Measurements from ENCODE around the gene OPN5.

OPN5 gene

DNA sequence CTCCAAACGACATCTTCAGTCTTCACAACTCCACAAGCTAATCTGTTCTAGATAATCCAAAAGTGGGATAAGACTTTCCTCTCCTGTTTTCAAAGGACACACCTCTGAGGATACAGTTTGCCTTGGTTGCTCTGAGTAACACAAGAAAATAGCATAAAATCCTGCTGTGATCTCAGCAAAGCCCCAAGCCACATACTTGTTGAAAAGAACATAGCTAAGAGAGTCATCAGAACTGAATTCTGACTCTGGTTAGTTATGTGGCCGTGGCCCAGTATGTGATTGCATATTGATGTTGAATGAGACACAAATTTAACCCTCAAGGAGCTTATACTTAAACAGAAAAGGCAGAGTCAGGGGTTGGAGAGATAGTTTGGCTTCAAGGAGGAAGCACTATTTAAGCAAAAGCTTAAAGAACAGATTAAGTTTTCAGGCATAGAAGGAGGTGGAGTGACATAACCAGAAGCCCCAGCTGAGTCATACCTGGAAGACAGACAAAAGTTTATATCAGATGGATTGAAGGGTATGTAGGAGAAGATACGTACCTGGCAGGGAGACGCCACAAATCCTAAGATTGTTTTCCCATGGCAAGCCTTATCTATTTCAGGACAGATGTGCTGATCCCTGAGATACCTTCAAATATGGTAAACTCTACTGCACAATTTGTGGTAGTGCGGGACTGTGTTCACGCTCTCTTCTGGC lies 41.2 kb downstream of the OPN5 start:
- in situ Hi-C loops (cut with HindIII; ENCODE audit: low sequenced_read_pairs), result no loop called here
- no peak for TF ChIP-seq CTCF (IDR thresholded peaks at IDR 0.05; ENCODE audit: low read depth, low read length, missing control alignments)
- no peak for DNase-seq (ENCODE audit: low read depth)
- H3K4me3 ChIP-seq (ENCODE audit: low read depth, low read length), result no peak overlapping the region

DNA sequence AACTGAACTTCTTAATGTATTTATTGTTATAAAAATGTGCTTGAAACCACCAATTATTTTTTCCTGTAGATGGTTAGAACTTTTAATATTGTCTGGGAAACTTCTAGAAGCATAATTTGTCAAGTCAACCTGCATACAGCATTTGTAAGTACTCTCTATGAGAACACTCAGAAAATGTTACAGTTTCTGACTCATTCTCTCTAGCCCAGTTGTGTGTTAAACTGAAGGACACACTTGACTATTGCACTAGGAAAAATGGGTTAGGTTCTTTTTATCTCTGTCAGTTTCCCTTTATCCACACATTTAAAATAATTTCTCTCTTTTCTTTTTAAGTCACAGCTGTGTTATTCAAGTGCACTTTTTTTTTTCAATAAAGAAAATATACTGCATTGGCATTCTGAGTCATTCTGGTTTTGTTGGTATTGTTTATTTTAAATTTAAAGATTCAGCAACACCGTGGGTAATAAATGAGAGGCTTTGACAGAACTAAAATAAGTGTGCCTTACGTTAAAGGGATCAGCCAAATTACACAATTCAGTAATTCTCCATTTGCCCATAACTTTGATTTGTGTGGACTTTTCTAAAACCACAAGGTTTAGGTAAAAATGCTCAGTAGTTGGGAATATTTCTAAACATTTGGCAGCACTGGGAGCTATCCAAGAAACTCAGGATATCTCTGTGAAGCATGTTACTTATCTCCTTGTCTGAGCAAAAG lies 50.7 kb downstream of the OPN5 start:
- TF ChIP-seq CTCF (IDR thresholded peaks at IDR 0.05; ENCODE audit: low read depth, low read length, missing control alignments), result no peak
- in situ Hi-C loops (cut with HindIII; ENCODE audit: low sequenced_read_pairs), result no loop called here
- peak; percentile 5 for DNase-seq (ENCODE audit: low read depth)
- no peak overlapping the region for H3K4me3 ChIP-seq (ENCODE audit: low read depth, low read length)

- no peak for TF ChIP-seq CTCF (IDR thresholded peaks at IDR 0.05; ENCODE audit: low read depth, low read length, missing control alignments)
- no peak for DNase-seq (ENCODE audit: low read depth)
- H3K4me3 ChIP-seq (ENCODE audit: low read depth, low read length), result no peak overlapping the region
- in situ Hi-C loops (cut with HindIII; ENCODE audit: low sequenced_read_pairs), result no loop called here
Observed at GRCh38 chr6:47834196-47834595, 52.4 kb downstream of the OPN5 start.

- in situ Hi-C loops (cut with HindIII; ENCODE audit: low sequenced_read_pairs), result no loop called here
- no peak for TF ChIP-seq CTCF (IDR thresholded peaks at IDR 0.05; ENCODE audit: low read depth, low read length, missing control alignments)
- H3K4me3 ChIP-seq (ENCODE audit: low read depth, low read length), result no peak overlapping the region
Observed at GRCh38 chr6:47836046-47836445, 54.2 kb downstream of the OPN5 start.

GRCh38 chr6:47836639-47837038 lies 54.8 kb downstream of the OPN5 start:
- no peak overlapping the region for H3K4me3 ChIP-seq (ENCODE audit: low read depth, low read length)
- DNase-seq (ENCODE audit: low read depth), result no peak
- in situ Hi-C loops (cut with HindIII; ENCODE audit: low sequenced_read_pairs), result no loop called here
- TF ChIP-seq CTCF (IDR thresholded peaks at IDR 0.05; ENCODE audit: low read depth, low read length, missing control alignments), result no peak

More at GRCh38 chr6:47836046-47836445, 54.2 kb downstream of the OPN5 start:
- DNase-seq (ENCODE audit: low read depth), result no peak

GRCh38 chr6:47839645-47840044 lies 57.8 kb downstream of the OPN5 start:
- no peak for DNase-seq (ENCODE audit: low read depth)
- no peak for TF ChIP-seq CTCF (IDR thresholded peaks at IDR 0.05; ENCODE audit: low read depth, low read length, missing control alignments)
- H3K4me3 ChIP-seq (ENCODE audit: low read depth, low read length), result no peak overlapping the region
- in situ Hi-C loops (cut with HindIII; ENCODE audit: low sequenced_read_pairs), result loop anchor here (5.0 kb wide), 1 partner anchor 48 kb away; no protein-coding TSS in a partner anchor

All from astrocyte of the cerebellum (primary cell).